ENCODE results near the gene VEZT. TPM values are rescaled to one million over a fixed set of nuclear protein-coding genes. Genes with fewer than 3 reads are reported as not detected.

Gene VEZT
- total RNA-seq, 1 donor from 2014 or later: 50.2 TPM

Small RNAs within 50 kb of the gene (microRNA-seq; reads per million reads assigned to microRNA genes)
- 109 reads per million, percentile 48 among the genes with 10 or more reads in this experiment for gene MIR331 (ENCODE audit: borderline number of aligned reads)
- not detected for gene MIR3685 (ENCODE audit: borderline number of aligned reads)

Other genes with a start within 250 kb of the VEZT start
- gene NDUFA12, start 214.1 kb upstream of the VEZT start, total RNA-seq: 80.6 TPM
- 25.4 TPM for gene NR2C1, start 144.2 kb upstream of the VEZT start, total RNA-seq
- 5.4 TPM for gene FGD6, start 340 bp upstream of the VEZT start, total RNA-seq

All from mesenteric fat pad (tissue), 1 donor.